SU-DHL-6 (cell line): ENCODE results near the gene LAMA2.

Source experiments
- H2AFZ ChIP-seq: fragments of 200-600 bp; sonication (generic); 2 replicates; pipeline ENCODE4 v1.6.1; 2014; ENCODE audit warnings: low read depth, mild to moderate bottlenecking, moderate library complexity, mixed read lengths, antibody characterized with exemption, low read length; ENCODE audit not compliant: severe bottlenecking
- H3F3A ChIP-seq: fragments of 200-600 bp; shearing (Covaris generic); 2 replicates; pipeline ENCODE4 v1.6.0; 2016; ENCODE audit warnings: antibody characterized with exemption, mild to moderate bottlenecking; ENCODE audit not compliant: insufficient read depth
- H3K27ac ChIP-seq: fragments of 200-600 bp; sonication (generic); 2 replicates; pipeline ENCODE4 v1.5.1; 2016; ENCODE audit warnings: low read depth, mild to moderate bottlenecking, low read length, moderate library complexity, mixed read lengths
- H3K27me3 ChIP-seq: fragments of 200-600 bp; sonication (generic), shearing (Covaris generic); 2 replicates; pipeline ENCODE4 v1.6.0; 2014; ENCODE audit warnings: mild to moderate bottlenecking, low read length
- H3K36me3 ChIP-seq: fragments of 200-600 bp; sonication (generic); 2 replicates; pipeline ENCODE4 v1.6.1; 2014; ENCODE audit warnings: mild to moderate bottlenecking, low read length, mixed read lengths
- H3K4me2 ChIP-seq: fragments of 300-600, 200-600 bp; shearing (Covaris generic), sonication (generic); 2 replicates; pipeline ENCODE4 v1.6.0; 2014; ENCODE audit warnings: low read length, low read depth, mild to moderate bottlenecking; ENCODE audit not compliant: poor library complexity, severe bottlenecking
- H3K4me3 ChIP-seq: fragments of 200-600 bp; sonication (generic); 2 replicates; pipeline ENCODE4 v1.5.1; 2014; ENCODE audit warnings: antibody characterized with exemption, low read length, mild to moderate bottlenecking, mixed read lengths; ENCODE audit not compliant: insufficient read depth, poor library complexity, severe bottlenecking
- H3K79me2 ChIP-seq: fragments of 200-600 bp; sonication (generic); 2 replicates; pipeline ENCODE4 v1.6.1; 2014; ENCODE audit warnings: mild to moderate bottlenecking, low read length, moderate library complexity; ENCODE audit not compliant: insufficient read depth
- H3K9ac ChIP-seq: fragments of 200-600 bp; sonication (generic); 2 replicates; pipeline ENCODE4 v1.7.0; 2014; ENCODE audit warnings: mild to moderate bottlenecking, low read length
- H3K9me2 ChIP-seq: fragments of 200-600 bp; sonication (generic); replicated peaks from 2 replicates; pipeline ENCODE4 v1.6.1; 2014; ENCODE audit warnings: low read length; ENCODE audit not compliant: insufficient read depth
- H3K9me3 ChIP-seq: fragments of 200-600 bp; sonication (generic); 2 replicates; pipeline ENCODE4 v1.6.1; 2014; ENCODE audit warnings: low read length, mixed read lengths; ENCODE audit not compliant: insufficient read depth
- H4K20me1 ChIP-seq: fragments of 200-600 bp; sonication (generic); 2 replicates; pipeline ENCODE4 v1.6.1; 2014; ENCODE audit warnings: low read depth, mild to moderate bottlenecking, antibody characterized with exemption, low read length, moderate library complexity, mixed read lengths
- CTCF ChIP-seq: fragments of 200-600 bp; sonication (generic); IDR thresholded peaks from one replicate; pipeline ENCODE4 v1.5.1; 2017; ENCODE audit warnings: antibody characterized with exemption, mild to moderate bottlenecking, low read length, moderate library complexity; ENCODE audit not compliant: insufficient read depth, poor library complexity, severe bottlenecking
- EZH2phosphoT487 ChIP-seq: fragments of 200-600 bp; sonication (generic), shearing (Covaris generic); conservative IDR thresholded peaks from 2 replicates; pipeline ENCODE4 v1.6.1; 2018; ENCODE audit warnings: mild to moderate bottlenecking, antibody characterized with exemption, low read length, moderate library complexity, mixed read lengths

The LAMA2 gene

DNA sequence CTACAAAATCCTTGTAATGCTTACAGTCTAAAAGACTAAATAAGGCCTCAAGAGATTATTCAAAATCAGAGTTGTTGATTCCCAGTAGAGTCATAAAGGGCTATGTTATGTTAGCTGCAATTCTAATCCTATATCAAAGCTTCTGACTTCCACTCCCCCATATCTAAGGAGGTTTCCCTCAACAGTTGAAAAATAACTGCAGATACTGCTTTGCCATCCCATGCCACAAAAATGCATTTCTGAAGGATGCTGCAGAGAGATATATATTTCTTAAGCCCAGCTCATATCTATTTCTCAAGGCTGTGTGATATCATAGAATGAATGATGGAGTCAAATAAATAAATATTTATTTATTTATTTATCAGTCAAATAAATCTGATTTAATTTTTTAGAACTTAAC, 332.3 kb downstream of the LAMA2 start:
- H3K36me3 ChIP-seq, result no peaks in the 10 kb centered on the region
- no peaks in the 10 kb centered on the region for H3F3A ChIP-seq
- no peak overlapping the region for H3K9ac ChIP-seq
- TF ChIP-seq CTCF (no peak), EZH2phosphoT487 (no peak)
- H2AFZ ChIP-seq, result no peak overlapping the region
- no peak overlapping the region for H3K4me3 ChIP-seq
- H3K9me3 ChIP-seq, result no peaks in the 10 kb centered on the region
- no peaks in the 10 kb centered on the region for H4K20me1 ChIP-seq
- no peak overlapping the region for H3K27ac ChIP-seq
- no peaks in the 10 kb centered on the region for H3K79me2 ChIP-seq
- no peak overlapping the region for H3K4me2 ChIP-seq
- H3K9me2 ChIP-seq, result no peaks in the 10 kb centered on the region
- no peaks in the 10 kb centered on the region for H3K27me3 ChIP-seq

DNA sequence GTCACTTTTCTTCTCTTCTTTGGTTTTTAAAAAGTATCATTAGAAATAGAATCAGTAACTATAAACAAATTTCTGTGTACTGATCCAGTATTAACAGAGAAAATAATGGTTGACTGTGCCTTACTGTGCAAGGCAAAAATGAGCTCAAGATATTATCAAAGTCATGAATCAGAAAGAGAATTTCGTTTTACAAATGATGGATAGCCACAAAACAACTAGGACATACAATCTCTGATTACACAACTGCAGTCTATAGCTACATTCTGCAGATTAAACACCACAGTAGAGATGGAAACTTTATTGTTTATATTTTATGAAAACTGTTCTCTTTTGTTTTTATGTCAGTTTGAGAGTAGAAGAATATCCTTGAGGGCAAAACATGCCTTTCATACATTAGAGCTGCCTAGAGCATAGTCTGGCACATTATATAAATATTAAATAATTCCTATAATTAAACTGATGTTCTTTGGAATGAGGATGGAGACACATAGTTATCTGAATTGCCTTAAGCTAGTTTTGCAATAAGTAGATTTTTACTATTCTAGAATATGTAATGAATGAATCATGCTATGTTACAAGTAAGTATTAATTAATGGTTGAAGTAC, 333.1 kb downstream of the LAMA2 start:
- H3K4me3 ChIP-seq, result no peak overlapping the region
- no peak overlapping the region for H2AFZ ChIP-seq
- H3K27ac ChIP-seq, result no peak overlapping the region
- no peaks in the 10 kb centered on the region for H3K79me2 ChIP-seq
- no peaks in the 10 kb centered on the region for H3K36me3 ChIP-seq
- no peak overlapping the region for H3K4me2 ChIP-seq
- H3F3A ChIP-seq, result no peaks in the 10 kb centered on the region
- no peak for TF ChIP-seq EZH2phosphoT487
- TF ChIP-seq CTCF, result no peak
- H3K9ac ChIP-seq, result no peak overlapping the region
- no peaks in the 10 kb centered on the region for H3K9me3 ChIP-seq
- H3K27me3 ChIP-seq, result no peaks in the 10 kb centered on the region
- no peaks in the 10 kb centered on the region for H4K20me1 ChIP-seq
- H3K9me2 ChIP-seq, result no peaks in the 10 kb centered on the region

DNA sequence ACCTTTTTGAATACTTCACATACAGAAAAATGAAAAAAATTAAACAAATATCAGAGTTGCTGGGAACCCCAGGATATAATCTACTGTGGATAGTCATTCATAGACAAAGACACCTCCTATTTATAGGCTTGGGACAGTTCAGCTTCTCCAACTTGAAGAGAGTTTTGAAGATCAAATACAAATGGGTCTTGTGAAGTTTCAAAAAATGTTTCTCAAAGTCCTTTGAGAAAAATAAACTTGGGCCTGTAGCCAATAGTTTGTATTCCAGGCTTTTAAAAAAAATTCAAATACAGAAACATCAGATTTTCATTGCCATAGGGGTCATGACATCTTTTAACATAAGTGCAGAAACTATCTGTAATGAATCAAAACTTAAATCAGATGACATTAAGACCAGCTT, 334.8 kb downstream of the LAMA2 start:
- H3K36me3 ChIP-seq, result no peaks in the 10 kb centered on the region
- no peaks in the 10 kb centered on the region for H4K20me1 ChIP-seq
- no peaks in the 10 kb centered on the region for H3K9me2 ChIP-seq
- no peaks in the 10 kb centered on the region for H3K27me3 ChIP-seq
- TF ChIP-seq CTCF (no peak), EZH2phosphoT487 (no peak)
- H3K9ac ChIP-seq, result no peak overlapping the region
- H3K79me2 ChIP-seq, result no peaks in the 10 kb centered on the region
- H3F3A ChIP-seq, result no peaks in the 10 kb centered on the region
- no peak overlapping the region for H3K27ac ChIP-seq
- H3K4me2 ChIP-seq, result no peak overlapping the region
- H3K4me3 ChIP-seq, result no peak overlapping the region
- H2AFZ ChIP-seq, result no peak overlapping the region
- H3K9me3 ChIP-seq, result no peaks in the 10 kb centered on the region
